ENCODE data around the gene TEDC2. TPM values are rescaled to one million over a fixed set of nuclear protein-coding genes. Genes with fewer than 3 reads are reported as not detected.

Gene TEDC2
- total RNA-seq, 1 experiment from 2014 or later: 45.4 TPM

DNA sequence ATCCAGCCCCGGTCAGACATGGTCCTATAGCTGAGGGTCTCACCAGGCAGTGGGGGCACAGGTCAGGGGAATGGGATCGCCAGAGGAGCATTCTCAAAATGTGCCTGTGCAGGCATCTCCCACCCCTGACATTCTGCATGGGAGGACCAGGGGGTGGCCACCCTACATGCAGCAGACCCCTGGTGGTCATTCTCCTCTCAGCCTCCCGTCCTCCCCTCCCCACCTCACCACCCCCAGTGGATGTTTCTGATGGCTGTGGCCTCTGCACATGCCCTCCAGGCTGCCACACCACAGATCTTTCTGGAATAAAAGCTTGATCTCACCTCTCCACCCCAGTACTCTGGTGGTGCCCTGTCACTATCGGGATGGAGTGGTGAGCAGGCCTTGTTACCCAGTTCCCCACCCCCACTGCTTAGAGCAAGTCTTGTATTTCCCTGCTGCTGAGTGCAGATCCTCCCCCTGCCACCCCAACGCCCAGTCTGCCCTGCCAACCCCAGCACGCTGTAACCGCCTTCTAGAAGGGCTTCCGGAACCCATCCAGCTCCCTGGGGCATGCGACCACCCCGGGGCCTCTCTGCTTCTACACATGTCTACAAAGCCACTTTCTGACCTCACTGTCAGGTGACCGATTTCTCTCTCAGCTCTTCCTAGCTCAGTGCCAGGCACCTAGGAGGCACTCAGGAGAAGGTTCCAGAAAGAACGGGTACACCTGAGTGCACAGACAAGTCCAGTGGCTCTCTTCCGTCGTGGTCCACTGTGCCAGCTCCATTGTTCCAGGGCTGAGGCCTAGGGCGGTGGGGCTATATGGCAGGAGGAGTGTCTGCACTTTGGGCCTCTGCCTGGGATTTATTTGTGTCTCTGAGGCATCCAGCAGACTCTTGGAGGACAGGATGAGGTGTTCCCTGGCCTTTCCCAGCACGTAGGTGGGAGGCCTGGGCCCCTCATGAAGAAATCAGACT lies 24.3 kb downstream of the TEDC2 start:
- Histone ChIP-seq H2BK120ac (ENCODE audit: low read depth, low read length, poor library complexity, severe bottlenecking) (no peak overlapping the region), H3T11ph (ENCODE audit: low read length) (no peak overlapping the region), H3K4me2 (ENCODE audit: insufficient read depth, insufficient read length, low read length) (no peak overlapping the region), H3K27ac (ENCODE audit: insufficient read length, low read depth, low read length) (no peak overlapping the region), H4K91ac (ENCODE audit: insufficient read length, low read depth, low read length) (no peak overlapping the region), H2AK5ac (ENCODE audit: insufficient read length, low read length) (no peak overlapping the region), H4K8ac (replicated peaks; ENCODE audit: insufficient read length, low read depth, low read length) (no peak overlapping the region), H4K20me1 (ENCODE audit: control insufficient read depth, insufficient read depth, insufficient read length) (peaks cover 4% of the 10 kb centered on the region), H2BK20ac (ENCODE audit: low read depth, low read length, poor library complexity, severe bottlenecking) (no peak overlapping the region), H3K56ac (ENCODE audit: insufficient read length, low read depth, low read length) (no peak overlapping the region), H4K5ac (ENCODE audit: insufficient read length, low read depth, low read length) (no peak overlapping the region), H3K14ac (ENCODE audit: insufficient read depth, low read length) (no peak overlapping the region; the same call in 1 of the 2 replicates), H2BK15ac (ENCODE audit: low read depth, low read length) (no peak overlapping the region), H3K9ac (ENCODE audit: extremely low read depth, insufficient read length, low read length) (no peak overlapping the region), H3K79me2 (ENCODE audit: insufficient read depth, low read length) (no peaks in the 10 kb centered on the region; the same call in 1 of the 2 replicates), H2BK5ac (ENCODE audit: insufficient read length, low read length) (no peak overlapping the region), H2AFZ (ENCODE audit: low read length) (no peak overlapping the region), H3K4ac (ENCODE audit: low read depth, low read length) (no peak overlapping the region), H3K18ac (ENCODE audit: insufficient read length, low read depth, low read length) (no peak overlapping the region), H3K23ac (ENCODE audit: insufficient read length, low read depth, low read length) (no peak overlapping the region), H3K4me1 (ENCODE audit: insufficient read depth, low read length) (no peaks in the 10 kb centered on the region), H2BK12ac (ENCODE audit: insufficient read length, low read depth, low read length) (no peak overlapping the region), H3K9me3 (ENCODE audit: control insufficient read depth, low read depth, low read length) (no peaks in the 10 kb centered on the region), H3K27me3 (ENCODE audit: insufficient read depth, low read length) (no peaks in the 10 kb centered on the region), H3K23me2 (ENCODE audit: insufficient read length, low read depth, low read length, poor library complexity, severe bottlenecking) (no peaks in the 10 kb centered on the region), H3K79me1 (ENCODE audit: insufficient read depth, low read depth, low read length, poor library complexity, severe bottlenecking) (no peaks in the 10 kb centered on the region)
- no peaks in the 10 kb centered on the region for H3K27me3 Mint-ChIP-seq (ENCODE audit: low read depth)
- no peak for DNase-seq
- H3K36me3 Mint-ChIP-seq (ENCODE audit: insufficient read depth in 1 of 3, low read depth in 3 of 3): no peaks in the 10 kb centered on the region
- peak overlapping the region in 1 of 3 experiments; percentile 78; a peak in 3 of 7 replicates for H3K27ac Mint-ChIP-seq
- TF ChIP-seq, protein P1, sequence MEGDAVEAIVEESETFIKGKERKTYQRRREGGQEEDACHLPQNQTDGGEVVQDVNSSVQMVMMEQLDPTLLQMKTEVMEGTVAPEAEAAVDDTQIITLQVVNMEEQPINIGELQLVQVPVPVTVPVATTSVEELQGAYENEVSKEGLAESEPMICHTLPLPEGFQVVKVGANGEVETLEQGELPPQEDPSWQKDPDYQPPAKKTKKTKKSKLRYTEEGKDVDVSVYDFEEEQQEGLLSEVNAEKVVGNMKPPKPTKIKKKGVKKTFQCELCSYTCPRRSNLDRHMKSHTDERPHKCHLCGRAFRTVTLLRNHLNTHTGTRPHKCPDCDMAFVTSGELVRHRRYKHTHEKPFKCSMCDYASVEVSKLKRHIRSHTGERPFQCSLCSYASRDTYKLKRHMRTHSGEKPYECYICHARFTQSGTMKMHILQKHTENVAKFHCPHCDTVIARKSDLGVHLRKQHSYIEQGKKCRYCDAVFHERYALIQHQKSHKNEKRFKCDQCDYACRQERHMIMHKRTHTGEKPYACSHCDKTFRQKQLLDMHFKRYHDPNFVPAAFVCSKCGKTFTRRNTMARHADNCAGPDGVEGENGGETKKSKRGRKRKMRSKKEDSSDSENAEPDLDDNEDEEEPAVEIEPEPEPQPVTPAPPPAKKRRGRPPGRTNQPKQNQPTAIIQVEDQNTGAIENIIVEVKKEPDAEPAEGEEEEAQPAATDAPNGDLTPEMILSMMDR (conservative IDR thresholded peaks at IDR 0.05): no peak
- H3K9me3 Mint-ChIP-seq: no peaks in the 10 kb centered on the region
- H3K4me3 Mint-ChIP-seq: no peak overlapping the region
- H3K4me1 Mint-ChIP-seq: peaks cover 11 to 15% of the 10 kb centered on the region in 2 experiments
- no CpG with 5 or more reads among the region's 16 CpGs for WGBS (ENCODE audit: extremely low coverage, insufficient read length, low lambda C conversion rate)

All from H9 (cell line).